CD4-positive, alpha-beta T cell treated with Interleukin-1 beta for 1 hour (primary cell): ENCODE data around the gene LHFPL2.
A peak's percentile ranks its signal among the peaks of the same experiment; 100 is the strongest.

Source experiments
- DNase-seq, 2 donors: peaks; one replicate each; pipeline ENCODE4 v3.0.0-alpha.2; 2020 to 2022

Gene LHFPL2

GRCh38 chr5:78592735-78593386 is 55.7 kb downstream of the LHFPL2 start:
- no peak for DNase-seq

GRCh38 chr5:78591972-78592700 is 56.4 kb downstream of the LHFPL2 start:
- DNase-seq, result no peak

DNA sequence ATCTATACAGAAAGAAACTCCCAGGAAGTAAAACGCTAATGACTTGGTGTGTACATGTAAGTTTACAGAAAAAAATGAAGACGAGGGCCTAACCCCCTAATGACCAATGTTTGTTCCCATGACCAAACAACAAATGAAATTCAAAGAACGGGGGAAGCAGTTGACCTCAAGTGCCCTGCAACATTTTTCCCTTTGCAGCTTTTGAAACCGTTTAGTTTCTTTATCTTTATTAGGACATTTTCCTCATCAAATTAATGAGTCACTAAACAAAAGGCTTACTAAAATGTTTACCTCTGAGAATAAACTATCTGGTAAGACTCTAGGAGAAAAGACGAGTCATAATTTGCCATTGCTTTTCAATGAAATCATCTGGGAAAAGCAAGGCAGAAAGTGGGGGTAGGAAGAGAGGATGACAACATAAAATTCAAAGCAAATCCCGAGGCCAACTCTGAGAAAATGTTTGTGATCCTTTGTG is 57.4 kb downstream of the LHFPL2 start:
- no peak for DNase-seq

DNA sequence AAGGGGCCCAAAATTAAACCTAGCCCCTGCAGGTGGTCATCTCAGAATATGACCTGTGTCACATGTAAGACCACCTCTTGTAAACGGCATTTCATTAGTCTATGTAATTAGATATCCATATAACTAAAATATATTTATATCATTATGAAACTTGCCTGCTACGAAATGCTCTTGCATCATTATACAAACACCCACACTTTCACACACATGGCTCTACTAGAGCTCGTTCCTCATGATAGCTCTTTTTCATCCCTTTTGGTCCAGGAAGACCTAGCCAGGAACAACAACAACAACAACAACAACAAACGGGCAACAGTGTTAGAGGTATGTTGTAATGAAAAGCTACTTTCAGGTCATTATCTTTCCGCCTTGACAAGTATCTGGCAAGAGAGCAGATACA is 58.6 kb downstream of the LHFPL2 start:
- DNase-seq, result no peak

GRCh38 chr5:78588507-78588906 is 60.1 kb downstream of the LHFPL2 start:
- no peak for DNase-seq

DNA sequence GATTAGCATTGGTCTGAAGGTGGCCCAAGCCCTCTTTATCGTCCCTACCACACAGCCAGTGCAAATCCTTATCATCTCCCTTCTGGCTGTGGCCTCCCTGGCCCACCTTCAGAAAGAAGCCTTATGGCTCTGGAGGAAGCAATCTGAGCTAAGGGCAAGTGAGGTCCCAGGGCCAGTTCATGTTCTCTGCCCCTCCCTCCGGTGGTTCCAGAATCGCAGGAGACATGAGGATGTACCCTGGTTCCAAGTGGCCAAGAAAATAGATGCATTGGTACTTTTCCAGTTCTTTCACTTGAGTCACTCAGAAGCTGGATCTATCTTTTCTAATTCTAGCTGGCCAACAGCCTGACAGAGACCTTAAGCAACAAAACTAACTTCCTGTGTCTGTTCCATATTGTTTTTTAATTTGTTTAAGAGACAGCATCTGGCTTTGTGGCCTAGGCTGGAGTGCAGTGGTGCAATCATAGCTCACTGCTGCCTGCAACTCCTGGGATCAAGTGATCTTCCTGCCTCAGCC is 60.7 kb downstream of the LHFPL2 start:
- no peak for DNase-seq

DNA sequence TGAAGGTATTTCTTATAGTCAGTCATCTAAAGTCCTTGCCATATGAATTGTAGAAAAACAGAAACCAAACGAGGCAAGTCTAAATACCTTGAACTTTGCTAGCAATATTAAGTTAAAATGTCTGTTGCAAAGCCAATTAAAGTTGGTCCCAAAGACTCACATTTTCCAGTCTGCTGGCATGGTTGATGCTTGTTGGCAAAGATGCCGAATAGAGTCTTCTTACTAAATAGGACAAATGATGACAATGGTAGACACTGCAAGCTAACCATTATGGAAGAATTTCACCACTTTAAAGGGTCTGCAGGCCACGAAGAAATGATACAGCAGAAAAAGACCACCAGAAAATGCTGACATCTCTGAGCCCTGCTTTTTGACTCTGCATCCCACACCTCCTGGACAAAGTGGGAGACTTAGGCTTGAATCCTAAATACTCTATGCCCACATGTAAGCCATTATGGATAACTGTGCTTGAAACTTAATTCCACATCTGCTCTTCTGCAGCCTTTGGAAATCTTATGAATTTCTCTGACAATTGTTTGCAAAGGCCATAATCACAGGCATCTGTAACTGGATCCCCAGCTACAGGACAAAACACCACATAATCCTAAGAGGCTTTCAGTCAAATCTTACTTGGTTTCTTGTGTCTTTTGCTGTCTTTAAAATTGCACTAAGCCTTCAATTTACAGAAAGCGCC is 61.3 kb downstream of the LHFPL2 start:
- DNase-seq, result no peak

GRCh38 chr5:78586251-78586650 is 62.3 kb downstream of the LHFPL2 start:
- DNase-seq, result peak in 1 of 2 donors; percentile 28

GRCh38 chr5:78578015-78578414 is 70.6 kb downstream of the LHFPL2 start:
- no peak for DNase-seq

GRCh38 chr5:78577071-78577807 is 71.3 kb downstream of the LHFPL2 start:
- no peak for DNase-seq

- DNase-seq, result no peak
These were observed 72.2 kb downstream of the LHFPL2 start for GRCh38 chr5:78576376-78576775.

GRCh38 chr5:78574731-78575161 is 73.8 kb downstream of the LHFPL2 start:
- DNase-seq, result no peak

DNA sequence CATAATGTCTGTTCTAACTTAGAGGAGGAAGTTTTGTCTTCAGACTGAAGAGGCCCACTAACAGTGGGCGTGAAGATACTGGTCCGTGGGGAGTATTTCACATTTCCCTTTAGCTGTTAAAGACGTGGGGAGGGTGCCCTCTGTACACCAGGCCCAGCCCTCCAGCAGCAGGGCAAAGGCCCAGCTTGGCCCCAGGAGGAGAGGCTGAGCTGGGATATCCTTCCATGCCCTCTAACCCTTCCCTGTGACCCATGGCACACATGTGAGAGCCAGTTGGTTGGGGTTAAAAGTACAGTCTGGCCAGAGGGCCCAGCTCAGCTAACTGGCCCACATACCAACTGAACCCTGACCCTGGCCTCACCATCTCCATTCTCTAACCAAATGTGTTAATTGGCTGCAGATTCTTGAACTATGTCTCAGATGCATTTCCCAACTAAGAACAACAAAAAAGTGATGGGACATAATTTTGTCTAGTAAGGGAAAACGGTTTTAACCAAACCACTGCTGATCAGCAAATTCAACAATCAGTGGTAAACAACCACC is 74.4 kb downstream of the LHFPL2 start:
- no peak for DNase-seq

DNA sequence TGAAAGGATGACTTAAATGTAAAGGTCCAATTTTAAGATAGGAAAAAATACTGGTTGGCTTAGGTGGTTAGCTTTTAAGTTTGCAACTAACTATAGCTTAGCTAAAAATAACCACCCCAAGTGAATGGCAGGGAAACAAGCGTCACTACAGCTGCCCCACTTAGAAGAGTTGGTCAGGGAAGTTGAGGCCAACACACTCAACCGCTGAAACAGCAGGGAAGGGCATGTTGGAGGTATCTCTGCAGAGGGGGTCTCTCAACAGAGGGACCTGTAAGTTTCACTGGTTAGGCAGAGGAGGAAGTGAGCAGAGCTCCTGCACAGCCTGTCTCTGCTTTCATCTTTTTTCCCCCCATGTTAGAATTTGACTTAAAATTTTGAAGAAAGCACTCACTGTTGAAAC is 75.3 kb downstream of the LHFPL2 start:
- DNase-seq, result no peak

GRCh38 chr5:78570646-78571045 is 77.9 kb downstream of the LHFPL2 start:
- no peak for DNase-seq

DNA sequence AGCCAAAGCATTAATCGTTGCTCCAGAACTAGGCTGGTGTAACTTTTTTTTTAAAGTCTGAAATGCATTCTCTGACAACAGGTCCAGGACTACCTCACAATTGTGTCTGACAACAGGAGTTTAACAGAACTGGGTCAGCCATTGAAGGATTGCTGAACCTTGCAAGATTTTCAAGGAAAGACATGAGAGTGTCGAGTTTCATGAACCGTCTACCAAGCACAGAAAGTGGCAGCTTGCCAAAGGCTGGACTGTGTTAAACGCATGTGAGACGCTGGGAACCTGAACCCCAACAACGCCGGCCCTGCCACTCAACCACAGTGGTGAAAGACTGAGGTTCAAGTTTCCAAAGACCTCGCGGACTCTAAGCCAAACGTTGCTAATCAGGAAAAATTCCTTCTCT is 79.1 kb downstream of the LHFPL2 start:
- no peak for DNase-seq

DNA sequence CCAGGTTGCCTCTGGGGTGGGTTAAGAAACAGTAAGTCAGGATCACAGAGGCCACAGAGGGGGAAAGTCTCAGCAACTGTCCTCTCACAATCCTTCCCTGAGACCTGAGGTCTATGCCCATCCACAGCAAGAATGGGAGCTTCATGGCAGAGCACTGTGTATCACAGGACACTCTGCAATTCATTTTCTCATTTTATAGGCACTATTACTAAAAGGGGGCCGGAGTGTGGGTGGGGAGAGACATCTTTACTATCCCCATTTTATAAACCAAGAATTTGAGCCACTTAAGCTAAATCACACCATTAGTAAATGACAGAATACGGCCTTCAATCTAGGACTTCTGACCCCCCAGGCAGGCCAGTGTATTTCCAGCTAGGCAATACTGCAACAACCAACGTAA is 79.9 kb downstream of the LHFPL2 start:
- no peak for DNase-seq

- DNase-seq, result no peak
These were observed 80.4 kb downstream of the LHFPL2 start for GRCh38 chr5:78568212-78568611.

DNA sequence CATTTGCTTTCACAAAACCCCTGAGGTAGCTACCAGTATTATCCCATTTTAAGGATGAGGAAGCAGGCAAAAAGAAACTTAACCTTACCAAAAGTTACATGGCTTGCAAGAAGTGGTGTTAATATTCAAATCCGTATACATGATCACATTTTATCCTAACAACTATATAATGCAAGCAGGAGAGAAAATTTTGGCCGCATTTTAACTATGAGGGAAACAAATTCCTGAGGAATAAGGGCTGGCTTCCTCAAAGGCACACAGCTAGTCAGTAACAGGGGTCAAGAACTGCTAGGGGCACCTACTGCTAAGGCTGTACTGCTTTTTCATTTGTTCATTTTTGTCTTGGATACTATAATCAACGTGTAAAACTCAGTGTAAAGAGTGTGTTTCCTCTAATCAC is 81.0 kb downstream of the LHFPL2 start:
- DNase-seq, result no peak

- no peak for DNase-seq
These were observed 81.7 kb downstream of the LHFPL2 start for GRCh38 chr5:78566747-78567425.

- no peak for DNase-seq
These were observed 83.2 kb downstream of the LHFPL2 start for GRCh38 chr5:78565395-78565794.

DNA sequence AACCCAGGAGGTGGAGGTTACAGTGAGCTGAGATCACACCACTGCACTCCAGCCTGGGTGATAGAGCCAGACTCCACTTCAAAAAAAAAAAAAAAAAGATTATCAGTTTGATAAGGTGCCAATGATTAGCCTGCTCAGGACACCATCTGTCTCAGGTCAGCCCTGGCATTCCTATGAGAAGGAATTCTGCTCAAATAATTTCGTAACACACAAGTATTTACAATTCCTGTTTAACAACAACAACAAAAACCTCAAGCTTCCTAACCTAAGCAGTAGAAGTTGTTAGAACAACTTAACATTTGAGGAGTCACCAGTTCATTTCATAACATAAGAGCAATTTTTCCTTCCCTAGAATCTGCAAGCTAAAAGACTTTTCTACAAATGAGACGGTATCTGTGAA is 85.0 kb downstream of the LHFPL2 start:
- no peak for DNase-seq
